Lower leg skin (tissue), 4 donors: ENCODE measurements around the gene ZNF414. TPM values are rescaled to one million over a fixed set of nuclear protein-coding genes. Genes with fewer than 3 reads are reported as not detected.
A peak's percentile ranks its signal among the peaks of the same experiment; 100 is the strongest.
"Not testable (repeated sequence)": the region's sequence is repeated elsewhere in the genome, so short reads cannot be mapped to it uniquely, and the experiment has no call there.

ENCODE experiments used
- DNase-seq, 2 donors: peaks; one replicate each; pipeline ENCODE4 v3.0.0-alpha.2; 2019; ENCODE audit warnings: low spot score in 2 of 2
- H3K4me3 ChIP-seq: fragments of 200-600 bp; sonication (generic); 2 replicates; pipeline ENCODE4 v1.5.1; 2017; ENCODE audit warnings: mild to moderate bottlenecking, low read depth; ENCODE audit not compliant: poor library complexity, severe bottlenecking
- CTCF ChIP-seq, 3 donors: fragments of 450-650 bp; IDR thresholded peaks; one replicate each; pipeline ENCODE4 v1.5.1; 2016; ENCODE audit warnings: antibody characterized with exemption in 3 of 3, mild to moderate bottlenecking in 3 of 3, moderate library complexity in 2 of 3
- POLR2A ChIP-seq, 2 donors: fragments of 450-650 bp; IDR thresholded peaks; one replicate each; pipeline ENCODE4 v1.6.1; 2016 to 2017; ENCODE audit warnings: antibody characterized with exemption in 2 of 2, mild to moderate bottlenecking in 1 of 2, moderate library complexity in 1 of 2
- WGBS, 2 donors: methylation state at CpG; one replicate each; pipeline ENCODE4 v1.1.5; 2018; 5-methylcytosine and 5-hydroxymethylcytosine counted together
- intact Hi-C: fragments of 100-400 bp; cut with DNase I; formaldehyde crosslinking; loops from one replicate; pipeline ENCODE4 v1.15.0; 2023; ENCODE audit warnings: low total_unique reads
- total RNA-seq, 4 donors: library from RNA; depleted of rRNA; stranded (reverse); fragments of >200 nt; gene quantifications; one replicate each; pipeline ENCODE4 v1.1.0, GENCODE V29; 2016

ZNF414 gene
- 10 to 100 TPM; 14.8 to 42.2 (median 18.8) TPM for total RNA-seq

GRCh38 chr19:8513687-8514504 is at the start of gene ZNF414:
Gene ZNF414 (minus strand): TSS chr19:8514167. CDS start chr19:8514046, 121 bp downstream.
- TF ChIP-seq CTCF (IDR thresholded peaks at IDR 0.05) (no peak), POLR2A (IDR thresholded peaks at IDR 0.05) (no peak)
- 1 to 2% methylated on average over 26 to 68 of the region's 70 CpGs for WGBS, 2 donors
- H3K4me3 ChIP-seq = peak within 1 kb of the TSS; percentile 31
- intact Hi-C loops = no loop called here
- DNase-seq = peak; percentile 95 to 99

GRCh38 chr19:8561075-8561764 is 47.3 kb upstream of the ZNF414 start:
- 68 to 74% methylated on average over 2 of the region's 2 CpGs for WGBS, 2 donors

GRCh38 chr19:8558325-8558724 is 44.4 kb upstream of the ZNF414 start:
- WGBS, 2 donors = 74 to 83% methylated on average over 2 of the region's 2 CpGs
- no peak for DNase-seq
- H3K4me3 ChIP-seq = no peak overlapping the region
- intact Hi-C loops = no loop called here
- no peak for TF ChIP-seq POLR2A (IDR thresholded peaks at IDR 0.05)
- TF ChIP-seq CTCF (IDR thresholded peaks at IDR 0.05) = no peak

More at GRCh38 chr19:8561075-8561764, 47.3 kb upstream of the ZNF414 start:
- no peak for DNase-seq
- intact Hi-C loops = no loop called here
- H3K4me3 ChIP-seq = no peak overlapping the region
- TF ChIP-seq POLR2A (IDR thresholded peaks at IDR 0.05) (no peak), CTCF (IDR thresholded peaks at IDR 0.05) (no peak)

- TF ChIP-seq CTCF (IDR thresholded peaks at IDR 0.05) (no peak), POLR2A (IDR thresholded peaks at IDR 0.05) (no peak)
- no peak overlapping the region for H3K4me3 ChIP-seq
- DNase-seq = no peak
- 73 to 83% methylated on average over 6 of the region's 6 CpGs for WGBS, 2 donors
- intact Hi-C loops = no loop called here
These were observed 43.8 kb upstream of the ZNF414 start for GRCh38 chr19:8557642-8558238.

GRCh38 chr19:8553729-8554128 is 39.8 kb upstream of the ZNF414 start:
- 97 to 98% methylated on average over 7 of the region's 7 CpGs for WGBS, 2 donors
- intact Hi-C loops, H3K4me3 ChIP-seq, DNase-seq: not testable (repeated sequence)

GRCh38 chr19:8552810-8553209 is 38.8 kb upstream of the ZNF414 start:
- 49 to 71% methylated on average over 10 of the region's 10 CpGs for WGBS, 2 donors
- no peak for DNase-seq
- intact Hi-C loops = no loop called here
- no peak overlapping the region for H3K4me3 ChIP-seq
- TF ChIP-seq POLR2A (IDR thresholded peaks at IDR 0.05) = no peak
- no peak for TF ChIP-seq CTCF (IDR thresholded peaks at IDR 0.05)
